D721Med (cell line): ENCODE measurements around the gene RBBP6.

Experiments used
- DNase-seq: peaks from one replicate; pipeline ENCODE4 v3.0.0; 2011; ENCODE audit warnings: low spot score; ENCODE audit not compliant: insufficient read length
- FAIRE-seq: peaks from 2 replicates; lab custom pipeline; 2011; peaks lifted over from hg19 to GRCh38; lab: Jason Lieb, UNC
- TF ChIP-seq, protein P1 (sequence below): IDR thresholded peaks from 2 replicates; pipeline ENCODE4 v1.5.1; 2012; ENCODE audit warnings: mild to moderate bottlenecking, control low read depth; ENCODE audit not compliant: insufficient read depth; ENCODE audit errors: missing control alignments

RBBP6 gene

DNA sequence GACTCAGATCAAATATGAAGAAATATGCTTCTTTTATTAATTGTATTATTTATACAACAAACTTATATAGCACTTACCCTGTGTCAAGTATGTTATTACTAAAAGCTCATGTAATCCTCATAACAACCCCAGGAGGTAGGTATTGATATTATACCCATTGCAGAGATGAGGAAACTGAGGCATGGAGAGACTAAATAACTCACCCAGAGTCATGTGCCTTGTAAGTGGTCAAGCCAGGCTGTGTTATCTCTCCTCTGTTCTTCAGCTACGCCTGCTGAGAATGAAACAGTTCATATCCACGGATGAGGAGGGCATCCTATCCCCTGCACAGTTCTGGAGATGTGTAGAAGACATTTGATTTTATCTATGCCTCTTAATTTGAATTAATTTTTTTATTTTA is 78.1 kb downstream of the RBBP6 start:
- FAIRE-seq: no peak
- no peak for DNase-seq
- TF ChIP-seq, protein P1, sequence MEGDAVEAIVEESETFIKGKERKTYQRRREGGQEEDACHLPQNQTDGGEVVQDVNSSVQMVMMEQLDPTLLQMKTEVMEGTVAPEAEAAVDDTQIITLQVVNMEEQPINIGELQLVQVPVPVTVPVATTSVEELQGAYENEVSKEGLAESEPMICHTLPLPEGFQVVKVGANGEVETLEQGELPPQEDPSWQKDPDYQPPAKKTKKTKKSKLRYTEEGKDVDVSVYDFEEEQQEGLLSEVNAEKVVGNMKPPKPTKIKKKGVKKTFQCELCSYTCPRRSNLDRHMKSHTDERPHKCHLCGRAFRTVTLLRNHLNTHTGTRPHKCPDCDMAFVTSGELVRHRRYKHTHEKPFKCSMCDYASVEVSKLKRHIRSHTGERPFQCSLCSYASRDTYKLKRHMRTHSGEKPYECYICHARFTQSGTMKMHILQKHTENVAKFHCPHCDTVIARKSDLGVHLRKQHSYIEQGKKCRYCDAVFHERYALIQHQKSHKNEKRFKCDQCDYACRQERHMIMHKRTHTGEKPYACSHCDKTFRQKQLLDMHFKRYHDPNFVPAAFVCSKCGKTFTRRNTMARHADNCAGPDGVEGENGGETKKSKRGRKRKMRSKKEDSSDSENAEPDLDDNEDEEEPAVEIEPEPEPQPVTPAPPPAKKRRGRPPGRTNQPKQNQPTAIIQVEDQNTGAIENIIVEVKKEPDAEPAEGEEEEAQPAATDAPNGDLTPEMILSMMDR: no peak
